Activated naive CD4-positive, alpha-beta T cell treated with Interleukin-2 at 50 U/mL for 16 hours (primary cell): ENCODE results near the gene FNTB.
"Not testable (repeated sequence)": the region's sequence is repeated elsewhere in the genome, so short reads cannot be mapped to it uniquely, and the experiment has no call there.

Experiments used
- DNase-seq: peaks from one replicate; pipeline ENCODE4 v3.0.0-alpha.2; 2020

FNTB gene

GRCh38 chr14:65019944-65020566 is 33.4 kb downstream of the FNTB start:
- no peak for DNase-seq

GRCh38 chr14:65024957-65025356 is 38.3 kb downstream of the FNTB start:
- no peak for DNase-seq

- DNase-seq = no peak
Observed at GRCh38 chr14:65025818-65026217, 39.1 kb downstream of the FNTB start.

GRCh38 chr14:65026526-65026925 is 39.8 kb downstream of the FNTB start:
- DNase-seq = no peak

- no peak for DNase-seq
Observed at GRCh38 chr14:65027127-65027799, 40.6 kb downstream of the FNTB start.

GRCh38 chr14:65028937-65029336 is 42.2 kb downstream of the FNTB start:
- DNase-seq = no peak

- DNase-seq = not testable (repeated sequence)
Observed at GRCh38 chr14:65031321-65031720, 44.6 kb downstream of the FNTB start.

GRCh38 chr14:65032319-65032718 is 45.6 kb downstream of the FNTB start:
- no peak for DNase-seq

GRCh38 chr14:65033181-65033580 is 46.5 kb downstream of the FNTB start:
- no peak for DNase-seq

- no peak for DNase-seq
Observed at GRCh38 chr14:65034021-65034420, 47.3 kb downstream of the FNTB start.

GRCh38 chr14:65035049-65035448 is 48.4 kb downstream of the FNTB start:
- DNase-seq = no peak

GRCh38 chr14:65038966-65039365 is 52.3 kb downstream of the FNTB start:
- DNase-seq = no peak

- no peak for DNase-seq
Observed at GRCh38 chr14:65040666-65041433, 54.2 kb downstream of the FNTB start.

- DNase-seq = no peak
Observed at GRCh38 chr14:65041434-65041915, 54.8 kb downstream of the FNTB start.

GRCh38 chr14:65042296-65042695 is 55.6 kb downstream of the FNTB start:
- no peak for DNase-seq

GRCh38 chr14:65042731-65043372 is 56.2 kb downstream of the FNTB start:
- no peak for DNase-seq

- no peak for DNase-seq
Observed at GRCh38 chr14:65043893-65044595, 57.3 kb downstream of the FNTB start.

- DNase-seq = no peak
Observed at GRCh38 chr14:65044596-65044959, 57.9 kb downstream of the FNTB start.

- DNase-seq = no peak
Observed at GRCh38 chr14:65045006-65045405, 58.3 kb downstream of the FNTB start.

GRCh38 chr14:65045709-65046108 is 59.0 kb downstream of the FNTB start:
- DNase-seq = no peak

- no peak for DNase-seq
Observed at GRCh38 chr14:65052832-65053231, 66.1 kb downstream of the FNTB start.

GRCh38 chr14:65053466-65053865 is 66.8 kb downstream of the FNTB start:
- no peak for DNase-seq
